ENCODE results near the gene MMEL1. TPM values are rescaled to one million over a fixed set of nuclear protein-coding genes. Genes with fewer than 3 reads are reported as not detected.

MMEL1 gene
- polyA plus RNA-seq, 1 donor from 2014 or later = 5.2 TPM

GRCh38 chr1:2603521-2604155 lies 29.2 kb downstream of the MMEL1 start:
- H3K9me2 ChIP-seq (ENCODE audit: insufficient read depth, low read length) = no peaks in the 10 kb centered on the region
- no peak overlapping the region for H3K27ac ChIP-seq (ENCODE audit: low read length)
- no peaks in the 10 kb centered on the region for H3F3A ChIP-seq (ENCODE audit: insufficient read depth, low read length, poor library complexity, severe bottlenecking)
- no peaks in the 10 kb centered on the region for H4K20me1 ChIP-seq (ENCODE audit: insufficient read depth)
- no peaks in the 10 kb centered on the region for H3K36me3 ChIP-seq (ENCODE audit: insufficient read depth, low read length)
- H3K27me3 ChIP-seq (ENCODE audit: insufficient read depth, low read depth, low read length) = no peaks in the 10 kb centered on the region
- no peaks in the 10 kb centered on the region for H3K9me3 ChIP-seq (ENCODE audit: low read length)
- TF ChIP-seq RAD21 (conservative IDR thresholded peaks at IDR 0.05) = no peak
- TF ChIP-seq TAF1 (IDR thresholded peaks at IDR 0.05; ENCODE audit: low read depth) = no peak
- no peak for TF ChIP-seq EZH2 (IDR thresholded peaks at IDR 0.05; ENCODE audit: borderline replicate concordance, insufficient read depth, low read length, poor library complexity, severe bottlenecking)
- TF ChIP-seq POLR2AphosphoS5 (IDR thresholded peaks at IDR 0.05) = no peak
- no peak for TF ChIP-seq EP300 (conservative IDR thresholded peaks at IDR 0.05; ENCODE audit: poor library complexity, severe bottlenecking)
- TF ChIP-seq, protein P1, sequence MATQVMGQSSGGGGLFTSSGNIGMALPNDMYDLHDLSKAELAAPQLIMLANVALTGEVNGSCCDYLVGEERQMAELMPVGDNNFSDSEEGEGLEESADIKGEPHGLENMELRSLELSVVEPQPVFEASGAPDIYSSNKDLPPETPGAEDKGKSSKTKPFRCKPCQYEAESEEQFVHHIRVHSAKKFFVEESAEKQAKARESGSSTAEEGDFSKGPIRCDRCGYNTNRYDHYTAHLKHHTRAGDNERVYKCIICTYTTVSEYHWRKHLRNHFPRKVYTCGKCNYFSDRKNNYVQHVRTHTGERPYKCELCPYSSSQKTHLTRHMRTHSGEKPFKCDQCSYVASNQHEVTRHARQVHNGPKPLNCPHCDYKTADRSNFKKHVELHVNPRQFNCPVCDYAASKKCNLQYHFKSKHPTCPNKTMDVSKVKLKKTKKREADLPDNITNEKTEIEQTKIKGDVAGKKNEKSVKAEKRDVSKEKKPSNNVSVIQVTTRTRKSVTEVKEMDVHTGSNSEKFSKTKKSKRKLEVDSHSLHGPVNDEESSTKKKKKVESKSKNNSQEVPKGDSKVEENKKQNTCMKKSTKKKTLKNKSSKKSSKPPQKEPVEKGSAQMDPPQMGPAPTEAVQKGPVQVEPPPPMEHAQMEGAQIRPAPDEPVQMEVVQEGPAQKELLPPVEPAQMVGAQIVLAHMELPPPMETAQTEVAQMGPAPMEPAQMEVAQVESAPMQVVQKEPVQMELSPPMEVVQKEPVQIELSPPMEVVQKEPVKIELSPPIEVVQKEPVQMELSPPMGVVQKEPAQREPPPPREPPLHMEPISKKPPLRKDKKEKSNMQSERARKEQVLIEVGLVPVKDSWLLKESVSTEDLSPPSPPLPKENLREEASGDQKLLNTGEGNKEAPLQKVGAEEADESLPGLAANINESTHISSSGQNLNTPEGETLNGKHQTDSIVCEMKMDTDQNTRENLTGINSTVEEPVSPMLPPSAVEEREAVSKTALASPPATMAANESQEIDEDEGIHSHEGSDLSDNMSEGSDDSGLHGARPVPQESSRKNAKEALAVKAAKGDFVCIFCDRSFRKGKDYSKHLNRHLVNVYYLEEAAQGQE (IDR thresholded peaks at IDR 0.05; ENCODE audit: borderline replicate concordance) = no peak
- no peak for TF ChIP-seq CTCF (IDR thresholded peaks at IDR 0.05; ENCODE audit: poor library complexity, severe bottlenecking)
- no peaks in the 10 kb centered on the region for H3K79me2 ChIP-seq (replicated peaks; ENCODE audit: insufficient read depth, low read length)
- no peak overlapping the region for H3K4me2 ChIP-seq (ENCODE audit: low read length)
- no peak overlapping the region for H3K9ac ChIP-seq (ENCODE audit: low read length)
- no peak overlapping the region for H3K4me3 ChIP-seq (ENCODE audit: low read length)
- no peak overlapping the region for H2AFZ ChIP-seq (ENCODE audit: low read depth, low read length)

- Histone ChIP-seq H3K9ac (ENCODE audit: low read length) (no peak overlapping the region), H3K36me3 (ENCODE audit: insufficient read depth, low read length) (no peaks in the 10 kb centered on the region), H3K9me3 (ENCODE audit: low read length) (no peaks in the 10 kb centered on the region), H3F3A (ENCODE audit: insufficient read depth, low read length, poor library complexity, severe bottlenecking) (no peaks in the 10 kb centered on the region), H2AFZ (ENCODE audit: low read depth, low read length) (no peak overlapping the region), H3K4me2 (ENCODE audit: low read length) (no peak overlapping the region), H3K9me2 (ENCODE audit: insufficient read depth, low read length) (no peaks in the 10 kb centered on the region), H4K20me1 (ENCODE audit: insufficient read depth) (no peaks in the 10 kb centered on the region), H3K4me3 (ENCODE audit: low read length) (no peak overlapping the region), H3K27me3 (ENCODE audit: insufficient read depth, low read depth, low read length) (no peaks in the 10 kb centered on the region), H3K27ac (ENCODE audit: low read length) (no peak overlapping the region), H3K79me2 (replicated peaks; ENCODE audit: insufficient read depth, low read length) (no peaks in the 10 kb centered on the region)
- no peak for TF ChIP-seq MXI1 (conservative IDR thresholded peaks at IDR 0.05; ENCODE audit: poor library complexity, severe bottlenecking)
- no peak for TF ChIP-seq EZH2 (IDR thresholded peaks at IDR 0.05; ENCODE audit: borderline replicate concordance, insufficient read depth, low read length, poor library complexity, severe bottlenecking)
- no peak for TF ChIP-seq TAF1 (IDR thresholded peaks at IDR 0.05; ENCODE audit: low read depth)
- TF ChIP-seq POLR2AphosphoS5 (IDR thresholded peaks at IDR 0.05) = no peak
- no peak for TF ChIP-seq CTCF (IDR thresholded peaks at IDR 0.05; ENCODE audit: poor library complexity, severe bottlenecking)
- TF ChIP-seq RAD21 (conservative IDR thresholded peaks at IDR 0.05) = no peak
- TF ChIP-seq SMC3 (conservative IDR thresholded peaks at IDR 0.05; ENCODE audit: poor library complexity) = no peak
- TF ChIP-seq, protein P1 (IDR thresholded peaks at IDR 0.05; ENCODE audit: borderline replicate concordance) = no peak
- no peak for TF ChIP-seq EP300 (conservative IDR thresholded peaks at IDR 0.05; ENCODE audit: poor library complexity, severe bottlenecking)
These were observed 29.8 kb downstream of the MMEL1 start for GRCh38 chr1:2602866-2603520.
